ENCODE results near the gene ADAMTS7. TPM values are rescaled to one million over a fixed set of nuclear protein-coding genes. Genes with fewer than 3 reads are reported as not detected.
"Not testable (repeated sequence)": the region's sequence is repeated elsewhere in the genome, so short reads cannot be mapped to it uniquely, and the experiment has no call there.

ADAMTS7 gene
- total RNA-seq, 1 donor from 2014 or later: 51.9 TPM

DNA sequence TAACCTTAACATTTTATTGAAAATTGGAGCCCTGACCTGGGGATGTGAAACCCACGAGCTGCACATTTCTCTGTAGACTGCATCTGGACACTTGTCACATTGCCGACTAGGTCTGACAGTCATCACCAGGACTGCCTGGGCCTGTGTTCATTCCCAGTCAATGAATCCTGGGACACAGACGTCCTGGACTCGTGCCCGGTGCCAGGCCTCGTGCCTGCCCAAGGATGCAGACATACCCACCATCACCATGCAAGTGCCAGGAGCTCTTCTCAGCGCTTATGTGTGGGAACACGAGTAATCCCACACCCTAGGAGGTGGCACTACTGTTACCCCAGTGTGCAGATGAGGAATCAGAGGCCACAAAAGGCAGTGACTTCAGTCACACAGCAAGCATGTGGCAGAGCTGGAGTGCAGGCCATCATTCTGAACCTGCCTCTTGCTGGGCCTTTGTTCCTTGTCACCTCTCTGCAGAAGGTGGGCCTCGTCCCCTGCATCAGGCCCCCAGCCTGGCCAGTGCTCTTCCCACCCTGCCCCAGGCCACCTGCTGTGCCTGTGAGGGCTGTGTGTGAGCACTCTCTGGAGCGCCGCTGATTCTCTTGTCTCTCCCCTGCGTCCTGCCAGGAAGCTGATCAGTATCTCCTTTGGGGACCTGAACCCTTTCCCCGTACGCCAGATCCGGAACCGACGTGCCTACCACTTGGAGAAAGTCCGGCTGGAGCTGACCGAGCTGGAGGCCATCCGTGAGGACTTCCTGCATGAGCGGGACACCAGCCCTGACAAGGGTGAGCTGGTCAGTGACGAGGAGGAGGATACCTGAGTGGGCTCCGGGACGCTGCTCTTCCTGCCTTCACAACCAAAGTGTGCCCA, 58.5 kb downstream of the ADAMTS7 start:
- H3K27ac Mint-ChIP-seq: no peak overlapping the region
- DNase-seq (ENCODE audit: extremely low spot score, unreplicated experiment): no peak
- TF ChIP-seq, protein P1, sequence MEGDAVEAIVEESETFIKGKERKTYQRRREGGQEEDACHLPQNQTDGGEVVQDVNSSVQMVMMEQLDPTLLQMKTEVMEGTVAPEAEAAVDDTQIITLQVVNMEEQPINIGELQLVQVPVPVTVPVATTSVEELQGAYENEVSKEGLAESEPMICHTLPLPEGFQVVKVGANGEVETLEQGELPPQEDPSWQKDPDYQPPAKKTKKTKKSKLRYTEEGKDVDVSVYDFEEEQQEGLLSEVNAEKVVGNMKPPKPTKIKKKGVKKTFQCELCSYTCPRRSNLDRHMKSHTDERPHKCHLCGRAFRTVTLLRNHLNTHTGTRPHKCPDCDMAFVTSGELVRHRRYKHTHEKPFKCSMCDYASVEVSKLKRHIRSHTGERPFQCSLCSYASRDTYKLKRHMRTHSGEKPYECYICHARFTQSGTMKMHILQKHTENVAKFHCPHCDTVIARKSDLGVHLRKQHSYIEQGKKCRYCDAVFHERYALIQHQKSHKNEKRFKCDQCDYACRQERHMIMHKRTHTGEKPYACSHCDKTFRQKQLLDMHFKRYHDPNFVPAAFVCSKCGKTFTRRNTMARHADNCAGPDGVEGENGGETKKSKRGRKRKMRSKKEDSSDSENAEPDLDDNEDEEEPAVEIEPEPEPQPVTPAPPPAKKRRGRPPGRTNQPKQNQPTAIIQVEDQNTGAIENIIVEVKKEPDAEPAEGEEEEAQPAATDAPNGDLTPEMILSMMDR (conservative IDR thresholded peaks at IDR 0.05): no peak
- peaks cover 4% of the 10 kb centered on the region for H3K27me3 Mint-ChIP-seq
- peaks cover 18% of the 10 kb centered on the region for H3K4me1 Mint-ChIP-seq (ENCODE audit: unreplicated experiment)
- no peaks in the 10 kb centered on the region for H3K36me3 Mint-ChIP-seq
- H3K9me3 Mint-ChIP-seq: no peaks in the 10 kb centered on the region
- H3K4me3 Mint-ChIP-seq: no peak overlapping the region

DNA sequence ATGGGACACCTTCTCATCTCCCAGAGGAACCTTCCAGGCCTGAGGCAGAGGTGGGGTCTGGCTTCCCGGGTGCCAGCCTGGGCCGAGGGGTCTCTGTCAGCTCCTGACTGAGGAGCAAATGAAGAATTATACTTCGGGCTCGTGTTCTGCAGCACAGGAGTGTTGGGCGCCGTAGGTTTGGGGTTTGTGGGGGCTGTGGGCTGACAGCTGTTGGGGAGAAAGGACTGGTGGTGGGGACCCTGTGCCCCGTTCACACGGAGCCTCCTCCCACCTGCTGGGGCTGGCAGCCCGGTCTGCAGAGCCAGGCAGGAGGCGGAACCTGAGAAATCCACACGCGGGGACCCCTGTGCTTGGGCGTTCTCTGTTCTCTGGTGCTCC, 59.7 kb downstream of the ADAMTS7 start:
- peaks cover 13% of the 10 kb centered on the region for H3K4me1 Mint-ChIP-seq (ENCODE audit: unreplicated experiment)
- H3K27ac Mint-ChIP-seq: no peak overlapping the region
- peaks cover 4% of the 10 kb centered on the region for H3K27me3 Mint-ChIP-seq
- H3K9me3 Mint-ChIP-seq: no peaks in the 10 kb centered on the region
- H3K4me3 Mint-ChIP-seq: no peak overlapping the region
- TF ChIP-seq, protein P1 (conservative IDR thresholded peaks at IDR 0.05): no peak
- DNase-seq (ENCODE audit: extremely low spot score, unreplicated experiment): no peak
- no peaks in the 10 kb centered on the region for H3K36me3 Mint-ChIP-seq

DNA sequence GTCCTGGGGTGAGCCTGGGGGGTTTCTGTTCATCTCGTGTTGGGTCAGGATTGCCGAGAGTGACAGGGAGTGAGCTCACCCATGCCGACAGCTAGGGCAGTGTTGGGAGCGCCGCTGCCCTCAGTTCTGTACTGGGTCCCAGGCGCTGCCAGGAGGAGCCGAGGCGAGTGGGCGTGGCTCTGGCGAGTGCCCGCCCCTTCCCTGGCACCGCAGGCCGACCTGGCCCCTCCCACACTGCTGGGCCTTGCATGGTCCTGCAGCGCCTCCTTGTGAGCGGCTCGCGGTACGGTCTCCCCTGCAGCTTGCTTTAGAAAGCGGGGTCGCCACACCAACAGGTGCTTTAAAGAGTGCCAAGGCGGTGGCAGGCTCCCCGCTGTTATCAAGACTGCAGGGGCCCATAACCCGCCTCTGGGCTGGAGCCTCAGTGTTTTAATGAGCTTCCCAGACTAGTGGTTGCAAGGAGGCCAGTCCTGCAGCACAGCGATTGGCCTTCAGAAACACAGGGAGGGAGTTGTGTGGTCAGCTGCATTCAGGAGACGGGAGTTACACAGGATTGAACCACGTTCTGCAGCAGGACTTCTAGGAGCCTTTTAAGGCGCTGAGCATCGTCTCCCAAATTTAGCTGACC, 60.2 kb downstream of the ADAMTS7 start:
- TF ChIP-seq, protein P1 (conservative IDR thresholded peaks at IDR 0.05): peak; percentile 85
- H3K36me3 Mint-ChIP-seq, H3K27ac Mint-ChIP-seq, H3K9me3 Mint-ChIP-seq, H3K27me3 Mint-ChIP-seq: not testable (repeated sequence)
- peak; percentile 94 for DNase-seq (ENCODE audit: extremely low spot score, unreplicated experiment)
- H3K4me1 Mint-ChIP-seq (ENCODE audit: unreplicated experiment): peaks cover 13% of the 10 kb centered on the region
- peak overlapping the region; percentile 58 for H3K4me3 Mint-ChIP-seq

DNA sequence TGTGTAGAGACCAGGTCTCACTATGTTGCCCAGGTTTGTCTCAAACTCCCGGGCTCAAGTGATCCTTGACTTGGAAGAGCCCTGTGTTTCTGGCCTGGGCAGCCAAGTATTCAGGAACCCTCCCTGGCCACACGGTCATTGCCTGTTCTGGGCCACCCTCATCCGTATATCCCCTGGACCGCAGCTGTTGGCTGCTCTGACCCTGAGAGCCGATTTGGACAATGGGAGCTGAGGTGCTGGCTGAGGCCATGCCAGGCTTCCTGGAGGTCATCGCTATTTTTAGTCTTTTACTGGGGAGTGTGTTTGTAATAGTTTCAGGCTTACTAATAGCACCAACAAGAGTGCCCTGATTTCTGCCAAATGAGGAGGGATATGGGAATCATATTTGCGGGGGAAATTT, 60.7 kb downstream of the ADAMTS7 start:
- no peaks in the 10 kb centered on the region for H3K9me3 Mint-ChIP-seq
- H3K27ac Mint-ChIP-seq: no peak overlapping the region
- H3K4me1 Mint-ChIP-seq (ENCODE audit: unreplicated experiment): peaks cover 9% of the 10 kb centered on the region
- TF ChIP-seq, protein P1 (conservative IDR thresholded peaks at IDR 0.05): no peak
- H3K36me3 Mint-ChIP-seq: no peaks in the 10 kb centered on the region
- peaks cover 4% of the 10 kb centered on the region for H3K27me3 Mint-ChIP-seq
- peak overlapping the region; percentile 58 for H3K4me3 Mint-ChIP-seq
- DNase-seq (ENCODE audit: extremely low spot score, unreplicated experiment): no peak

DNA sequence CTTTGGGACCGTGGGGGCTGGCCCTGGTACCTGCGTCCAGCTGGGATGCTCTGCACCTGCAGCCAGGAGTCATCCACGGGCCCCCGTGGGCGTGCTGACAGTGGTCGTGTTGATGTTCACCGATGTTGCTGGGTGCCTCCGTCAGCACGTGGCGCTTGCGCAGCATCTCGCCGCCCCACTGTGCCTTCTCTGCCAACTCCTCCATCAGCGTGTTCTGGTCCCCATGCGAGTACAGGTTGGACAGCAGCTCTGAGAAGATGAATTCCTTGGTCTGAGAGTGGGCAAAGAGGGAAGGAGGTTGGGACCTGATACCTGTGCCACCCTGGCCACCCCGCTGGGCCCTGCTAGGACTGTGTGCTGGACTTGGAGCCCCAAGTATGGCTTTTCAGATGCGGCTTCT, 61.4 kb downstream of the ADAMTS7 start:
- Mint-ChIP-seq H3K4me1 (ENCODE audit: unreplicated experiment) (peaks cover 9% of the 10 kb centered on the region), H3K27me3 (peaks cover 4% of the 10 kb centered on the region), H3K27ac (no peak overlapping the region), H3K9me3 (no peaks in the 10 kb centered on the region), H3K36me3 (no peaks in the 10 kb centered on the region), H3K4me3 (no peak overlapping the region)
- DNase-seq (ENCODE audit: extremely low spot score, unreplicated experiment): no peak
- TF ChIP-seq, protein P1 (conservative IDR thresholded peaks at IDR 0.05): no peak

DNA sequence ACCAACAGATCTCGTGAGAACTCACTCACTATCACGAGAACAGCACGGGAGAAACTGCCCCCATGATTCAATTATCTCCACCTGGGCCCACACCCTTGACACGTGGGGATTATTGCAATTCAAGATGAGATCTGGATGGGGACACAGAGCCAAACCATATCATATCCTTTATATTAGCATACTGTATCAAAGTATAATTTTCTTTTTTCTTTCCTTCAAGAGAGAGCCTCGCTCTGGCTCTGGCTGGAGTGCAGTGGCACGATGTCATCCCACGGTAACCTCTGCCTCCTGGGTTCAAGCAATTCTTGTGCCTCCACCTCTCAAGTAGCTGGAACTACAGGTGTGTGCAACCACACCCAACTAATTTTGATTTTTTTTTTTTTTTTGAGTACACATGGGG, 63.4 kb downstream of the ADAMTS7 start:
- not testable (repeated sequence) for DNase-seq (ENCODE audit: extremely low spot score, unreplicated experiment); H3K4me1 Mint-ChIP-seq (ENCODE audit: unreplicated experiment); H3K27ac Mint-ChIP-seq; H3K4me3 Mint-ChIP-seq; H3K27me3 Mint-ChIP-seq; H3K36me3 Mint-ChIP-seq; H3K9me3 Mint-ChIP-seq

DNA sequence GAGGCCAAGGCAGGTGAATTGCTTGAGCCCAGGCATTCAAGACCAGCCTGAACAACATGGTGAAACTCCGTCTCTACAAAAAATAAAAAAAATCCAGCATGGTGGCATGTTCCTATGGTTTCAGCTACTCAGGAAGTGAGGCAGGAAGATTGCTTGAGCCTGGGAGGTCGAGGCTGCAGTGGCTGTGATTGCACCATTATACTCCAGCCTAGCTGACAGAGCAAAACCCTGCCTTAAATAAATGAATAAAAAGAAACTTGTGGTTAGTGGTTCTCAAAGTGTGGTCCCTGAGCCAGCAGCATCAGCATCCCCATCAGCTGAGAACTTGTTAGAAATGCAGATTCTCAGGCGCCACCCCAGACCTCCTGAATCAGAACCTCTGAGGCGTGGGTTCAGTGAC, 69.6 kb downstream of the ADAMTS7 start:
- not testable (repeated sequence) for H3K9me3 Mint-ChIP-seq; H3K4me3 Mint-ChIP-seq; H3K36me3 Mint-ChIP-seq; H3K27ac Mint-ChIP-seq; H3K4me1 Mint-ChIP-seq (ENCODE audit: unreplicated experiment); DNase-seq (ENCODE audit: extremely low spot score, unreplicated experiment); H3K27me3 Mint-ChIP-seq

Data from type B pancreatic cell (in vitro differentiated cells).